ENCODE measurements around the gene TNFRSF6B.
"Not testable (repeated sequence)": the region's sequence is repeated elsewhere in the genome, so short reads cannot be mapped to it uniquely, and the experiment has no call there.

The TNFRSF6B gene

DNA sequence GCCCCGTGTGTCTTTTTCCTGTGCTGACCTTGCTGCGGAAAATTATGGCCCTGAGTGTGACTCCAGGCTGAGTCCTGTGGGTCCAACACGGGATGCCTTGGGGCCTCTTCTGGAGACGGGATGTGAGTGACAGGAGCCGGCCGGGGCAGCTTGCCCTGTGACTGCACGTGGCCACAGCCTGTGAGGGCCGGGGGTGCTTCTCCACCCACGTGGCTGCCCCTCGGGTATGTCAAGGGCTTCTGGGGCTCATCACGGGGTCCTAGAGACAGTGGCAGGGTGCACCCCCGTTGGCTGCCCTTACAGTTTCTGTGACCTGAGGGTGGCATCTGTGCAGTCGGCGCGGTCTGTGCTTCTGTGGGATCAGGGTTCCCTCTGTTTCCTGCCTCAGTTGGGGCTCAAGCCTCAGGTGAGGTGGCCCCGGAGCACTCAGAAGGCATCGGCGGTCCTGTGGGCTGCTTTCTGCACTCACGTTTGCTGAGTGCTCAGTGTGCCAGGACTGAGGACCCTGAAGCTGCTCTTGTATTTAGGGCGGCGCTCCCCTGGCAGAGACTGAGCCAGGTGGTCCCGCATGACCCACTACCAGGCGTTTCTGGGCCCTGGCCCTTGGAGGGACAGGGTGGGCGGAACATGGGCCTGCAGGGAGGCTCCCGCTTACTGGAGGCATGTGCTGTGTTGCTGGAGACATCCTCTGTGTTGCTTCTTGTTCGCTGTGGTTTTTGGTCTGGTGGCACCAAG lies 33.0 kb upstream of the TNFRSF6B start:
- DNase-seq, result no peak

DNA sequence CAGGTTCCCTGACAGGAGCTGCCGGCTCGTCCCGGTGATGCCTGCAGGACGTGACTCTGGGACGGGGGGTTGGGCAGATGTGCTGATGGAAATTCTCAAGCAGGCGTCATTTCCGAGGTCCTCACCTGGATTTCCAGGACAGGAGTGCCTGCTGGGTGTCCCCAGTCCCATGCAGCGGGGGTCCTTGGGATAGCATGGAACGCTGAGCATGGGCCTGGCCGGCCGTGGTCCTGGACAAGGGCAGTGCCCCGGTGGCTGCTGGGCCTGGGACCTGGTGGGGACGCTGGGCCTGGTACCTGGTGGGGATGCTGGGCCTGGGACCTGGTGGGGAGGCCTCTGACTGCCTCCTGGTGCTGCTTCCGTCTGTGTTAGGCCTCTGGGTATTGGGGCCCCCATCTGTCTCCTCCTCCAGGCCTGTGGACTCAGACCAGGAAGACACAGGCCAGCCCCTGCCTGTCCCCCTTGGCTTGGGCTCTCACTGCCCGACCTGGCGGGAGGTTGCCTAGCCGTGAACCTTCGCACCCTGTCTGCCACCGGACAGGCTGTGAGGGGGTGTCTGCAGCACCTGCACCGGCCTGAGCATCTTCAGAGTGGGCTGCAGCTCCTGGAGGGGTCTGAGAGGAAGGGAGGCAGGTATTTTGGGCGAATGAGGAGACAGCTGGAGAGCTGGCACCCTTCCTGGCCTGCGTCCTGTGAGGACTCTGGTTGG lies 32.2 kb upstream of the TNFRSF6B start:
- no peak for DNase-seq

DNA sequence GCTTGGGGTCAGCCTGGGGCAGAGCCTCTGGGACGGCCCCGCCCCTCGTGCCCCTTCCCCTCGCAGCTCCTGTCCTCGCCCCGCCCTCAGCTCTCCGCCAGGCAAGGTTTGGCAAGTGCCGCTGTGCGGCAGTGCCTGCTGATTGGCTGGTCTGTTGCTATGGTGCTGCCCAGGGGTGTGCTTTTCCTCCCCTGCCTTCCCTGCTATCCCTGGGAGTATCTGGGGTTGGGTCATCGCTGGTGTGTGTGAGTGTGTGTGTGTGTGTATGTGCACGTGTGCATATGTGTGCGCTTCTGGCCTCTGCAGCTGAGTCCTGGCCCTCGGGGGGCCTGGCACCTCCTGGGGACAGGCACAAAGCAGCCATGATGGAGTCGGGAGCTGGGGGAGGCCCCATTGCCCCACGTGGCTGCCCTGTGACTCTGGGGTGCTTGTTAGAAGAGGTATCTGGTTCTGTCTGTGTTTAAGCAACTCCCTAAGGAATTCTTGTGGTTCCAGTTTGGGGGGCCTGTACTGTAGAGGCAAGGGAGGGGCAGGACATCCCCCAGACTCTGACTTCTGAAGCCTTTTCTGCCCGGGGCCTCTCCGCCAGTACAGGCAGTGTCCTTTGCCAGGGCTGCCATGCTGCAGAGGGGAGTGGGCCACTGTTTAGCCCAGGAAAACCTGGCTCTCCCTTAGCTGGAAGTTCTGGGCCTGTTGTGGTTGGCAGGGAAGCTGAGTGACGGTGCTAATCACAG lies 31.4 kb upstream of the TNFRSF6B start:
- no peak for DNase-seq

DNA sequence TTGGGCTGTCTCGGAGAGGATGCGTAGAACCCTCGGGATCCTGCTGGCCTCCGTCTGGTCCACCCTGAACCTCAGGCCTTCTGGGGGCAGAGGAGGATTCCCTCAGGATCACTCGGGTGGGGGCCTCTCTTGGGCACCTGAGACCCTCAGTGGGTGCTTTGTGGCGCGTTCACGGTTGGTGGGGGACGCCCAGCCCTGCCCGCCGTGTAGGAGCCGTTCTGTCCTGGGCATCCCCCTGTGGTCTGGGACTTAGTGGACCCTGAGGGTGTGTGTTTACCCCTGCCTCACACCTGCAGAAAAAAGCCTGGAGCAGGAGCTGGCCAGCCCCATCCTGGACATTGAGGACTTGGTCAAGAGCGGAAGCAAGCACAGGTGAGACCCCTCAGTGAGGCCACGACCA lies 30.7 kb upstream of the TNFRSF6B start:
- DNase-seq, result no peak

DNA sequence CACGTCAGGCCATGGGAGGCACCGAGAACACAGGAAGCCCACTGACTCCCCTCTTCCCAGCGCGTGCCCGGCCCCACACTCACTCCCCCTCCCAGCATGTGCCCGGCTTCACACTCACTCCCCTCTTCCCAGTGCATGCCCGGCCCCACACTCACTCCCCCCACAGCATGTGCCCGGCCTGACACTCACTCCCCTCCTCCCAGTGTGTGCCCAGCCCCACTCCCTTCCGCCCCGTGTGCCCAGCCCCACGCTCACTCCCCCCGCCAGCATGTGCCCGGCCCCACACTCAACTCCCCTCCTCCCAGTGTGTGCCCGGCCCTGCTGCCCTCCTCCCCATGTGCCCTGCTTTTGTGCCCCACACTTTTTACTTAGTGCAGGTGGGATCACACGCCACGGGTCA lies 28.6 kb upstream of the TNFRSF6B start:
- DNase-seq, result no peak

DNA sequence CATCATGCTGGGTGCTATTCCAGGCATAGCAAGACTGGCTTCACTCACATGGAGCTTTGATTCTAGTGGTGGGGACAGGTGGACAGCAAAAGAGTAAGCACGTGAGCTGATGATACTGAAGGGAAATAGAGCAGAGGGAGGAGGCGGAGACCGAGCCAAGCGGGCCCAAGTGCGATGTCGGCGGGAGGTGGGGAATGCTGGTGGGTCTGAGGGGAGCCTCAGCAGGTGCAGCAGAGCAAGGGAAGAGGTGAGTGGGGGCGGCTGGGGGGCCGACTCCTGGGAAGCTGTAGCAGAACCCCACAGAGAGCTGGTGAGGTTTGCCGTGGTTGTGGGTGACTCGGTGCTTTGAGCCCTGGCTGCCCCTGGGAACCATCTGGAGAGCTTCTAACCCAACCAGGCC lies 28.1 kb upstream of the TNFRSF6B start:
- DNase-seq, result no peak

DNA sequence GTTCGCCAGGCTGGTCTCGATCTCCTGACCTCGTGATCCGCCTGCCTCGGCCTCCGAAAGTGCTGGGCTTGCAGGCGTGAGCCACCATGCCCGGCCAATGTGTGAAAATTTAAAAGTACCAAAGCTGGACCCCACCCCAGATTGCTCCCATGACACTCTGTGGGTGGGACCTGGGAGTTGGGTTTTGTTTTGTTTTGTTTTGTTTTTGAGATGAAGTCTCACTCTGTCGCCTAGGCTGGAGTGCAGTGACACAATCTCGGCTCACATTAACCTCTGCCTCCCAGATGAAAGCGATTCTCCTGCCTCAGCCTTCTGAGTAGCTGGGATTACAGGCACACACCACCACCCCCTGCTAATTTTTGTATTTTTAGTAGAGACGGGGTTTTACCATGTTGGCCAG lies 24.8 kb upstream of the TNFRSF6B start:
- DNase-seq, result not testable (repeated sequence)

DNA sequence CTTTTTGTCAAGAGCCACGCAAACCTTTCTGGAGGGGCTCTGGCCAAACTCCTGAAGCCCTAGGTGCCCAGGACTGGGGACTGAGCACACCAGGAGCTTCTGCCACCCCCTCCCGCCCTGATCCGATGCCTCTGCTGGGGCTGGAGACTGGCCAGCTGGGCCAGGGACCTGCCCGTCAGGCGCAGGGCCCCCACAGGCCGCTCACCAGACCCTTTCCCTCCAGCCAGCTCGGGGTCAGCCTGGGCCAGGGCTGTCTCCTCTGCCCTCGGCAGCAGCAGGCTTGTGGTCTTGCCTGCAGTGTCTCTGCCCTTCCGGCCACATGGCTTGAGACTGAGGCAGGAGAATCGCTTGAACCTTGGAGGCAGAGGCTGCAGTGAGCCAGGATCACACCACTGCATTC lies 23.8 kb upstream of the TNFRSF6B start:
- DNase-seq, result no peak

DNA sequence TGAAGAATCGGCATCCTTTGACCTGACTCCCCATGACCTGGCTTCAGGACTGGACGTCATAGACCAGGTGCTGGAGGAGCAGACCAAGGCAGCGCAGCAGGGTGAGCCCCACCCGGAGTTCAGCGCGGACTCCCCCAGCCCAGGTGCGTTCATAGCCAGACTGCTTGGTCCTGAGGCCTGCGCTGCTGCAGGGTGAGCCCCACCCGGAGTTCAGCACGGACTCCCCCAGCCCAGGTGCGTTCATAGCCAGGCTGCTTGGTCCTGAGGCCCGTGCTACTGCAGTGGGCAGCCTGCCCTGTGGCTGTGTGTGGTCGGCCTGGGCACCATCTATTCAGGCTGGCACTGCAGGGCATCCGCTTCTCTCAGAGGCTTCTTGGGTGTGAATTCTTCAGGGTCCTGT lies 22.5 kb upstream of the TNFRSF6B start:
- no peak for DNase-seq

DNA sequence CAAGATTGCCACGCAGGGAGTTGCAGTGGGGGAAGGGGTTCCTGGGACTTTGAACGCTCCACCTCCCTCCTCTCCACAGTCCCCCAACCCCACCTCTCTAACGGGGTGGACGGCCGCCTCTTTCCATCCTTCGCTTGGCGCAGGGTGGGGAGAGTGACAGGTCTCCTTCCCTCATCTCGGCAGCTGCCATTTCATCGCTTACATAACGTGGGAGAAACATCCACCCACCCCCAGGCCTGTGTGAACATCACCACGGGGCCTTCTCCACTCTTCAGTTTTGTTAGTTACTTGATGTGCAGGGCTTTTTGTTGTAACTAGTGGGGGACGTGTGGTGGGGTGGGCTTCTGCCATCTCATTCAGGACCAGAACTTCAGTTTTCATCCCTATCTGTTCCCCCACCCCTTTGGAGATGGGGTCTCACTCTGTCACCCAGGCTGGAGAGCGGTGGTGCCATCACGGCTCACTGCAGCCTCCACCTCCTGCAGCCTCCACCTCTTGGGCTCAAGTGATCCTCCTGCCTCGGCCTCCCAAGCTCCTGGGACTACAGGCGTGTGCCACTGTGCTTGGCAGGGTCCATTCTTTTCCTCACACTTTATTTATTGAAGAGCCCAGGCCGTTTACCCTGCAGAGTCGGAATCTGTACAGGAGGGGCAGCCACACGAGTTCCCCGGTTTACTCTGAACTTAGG lies 20.6 kb upstream of the TNFRSF6B start:
- no peak for DNase-seq

DNA sequence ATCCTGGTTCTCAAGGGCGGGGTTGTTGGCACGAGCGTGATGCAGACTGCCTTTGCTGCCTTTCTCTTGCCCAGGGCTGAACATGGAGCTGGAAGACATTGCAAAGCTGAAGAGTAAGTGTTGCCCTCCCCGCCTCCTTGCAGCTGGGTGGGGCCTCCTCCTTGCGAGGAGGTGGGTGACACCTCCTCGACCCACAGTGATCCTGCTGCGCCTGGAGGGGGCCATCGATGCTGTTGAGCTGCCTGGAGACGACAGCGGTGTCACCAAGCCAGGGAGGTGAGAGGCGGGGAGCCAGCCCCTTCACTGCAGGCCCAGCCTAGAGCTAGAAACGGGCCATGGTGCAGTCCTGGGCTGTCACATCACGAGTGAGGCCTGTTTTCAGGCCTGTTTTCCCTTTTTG lies 18.4 kb upstream of the TNFRSF6B start:
- DNase-seq, result no peak

DNA sequence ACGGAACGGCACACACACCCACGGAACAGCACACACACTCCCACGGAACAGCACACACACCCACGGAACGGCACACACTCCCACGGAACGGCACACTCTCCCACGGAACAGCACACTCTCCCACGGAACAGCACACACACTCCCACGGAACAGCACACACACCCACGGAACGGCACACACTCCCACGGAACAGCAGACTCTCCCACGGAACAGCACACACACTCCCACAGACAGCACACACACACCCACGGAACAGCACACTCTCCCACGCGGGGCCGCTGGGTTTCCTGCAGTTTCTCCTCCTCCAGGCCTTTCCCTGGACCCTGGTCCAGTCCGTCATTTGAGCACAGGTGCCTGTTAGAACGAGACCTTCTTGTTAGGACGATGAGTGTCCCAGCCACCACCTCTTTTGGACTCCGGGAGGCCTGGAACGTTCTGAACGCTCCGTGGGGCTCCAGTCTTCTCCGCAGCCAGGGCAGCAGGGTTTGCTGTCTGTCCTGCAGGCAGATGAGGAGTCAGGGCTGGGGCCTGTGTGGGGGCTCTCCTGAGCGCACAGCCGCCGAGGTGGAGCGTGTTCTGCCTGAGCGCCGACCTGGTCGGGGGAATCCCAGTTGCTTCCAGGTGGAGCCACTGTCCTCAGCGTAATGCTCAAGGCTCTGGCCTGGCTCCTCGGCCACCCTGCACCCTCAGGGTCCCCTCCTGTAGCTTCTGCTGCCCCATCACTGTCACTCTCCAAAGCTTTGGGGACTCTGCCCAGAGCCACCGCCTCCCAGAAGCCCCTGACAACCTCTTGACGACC lies 17.6 kb upstream of the TNFRSF6B start:
- DNase-seq, result no peak

DNA sequence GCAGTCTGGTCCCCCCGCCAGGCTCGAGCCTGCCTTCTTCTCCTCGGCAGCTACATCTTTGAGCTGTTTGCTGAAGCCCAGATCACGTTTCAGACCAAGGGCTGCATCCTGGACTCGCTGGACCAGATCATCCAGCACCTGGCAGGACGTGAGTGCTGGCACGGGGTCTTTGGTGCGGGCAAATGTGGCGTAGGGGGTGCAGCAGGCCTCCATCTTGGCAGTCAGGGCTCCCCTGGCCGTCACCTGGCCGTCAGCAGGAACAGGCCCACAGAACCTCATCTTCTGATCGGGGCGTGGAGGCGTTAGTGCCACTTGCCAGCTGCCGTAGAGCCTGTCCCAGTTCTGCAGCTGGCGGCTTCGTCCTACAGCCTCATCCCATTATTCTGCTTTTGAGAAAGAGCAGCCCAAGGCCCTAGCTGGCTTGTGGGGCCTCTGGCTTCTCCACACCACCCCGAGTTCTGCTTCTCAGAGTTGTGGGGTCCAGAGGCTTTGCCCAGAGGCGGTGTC lies 16.6 kb upstream of the TNFRSF6B start:
- DNase-seq, result no peak

DNA sequence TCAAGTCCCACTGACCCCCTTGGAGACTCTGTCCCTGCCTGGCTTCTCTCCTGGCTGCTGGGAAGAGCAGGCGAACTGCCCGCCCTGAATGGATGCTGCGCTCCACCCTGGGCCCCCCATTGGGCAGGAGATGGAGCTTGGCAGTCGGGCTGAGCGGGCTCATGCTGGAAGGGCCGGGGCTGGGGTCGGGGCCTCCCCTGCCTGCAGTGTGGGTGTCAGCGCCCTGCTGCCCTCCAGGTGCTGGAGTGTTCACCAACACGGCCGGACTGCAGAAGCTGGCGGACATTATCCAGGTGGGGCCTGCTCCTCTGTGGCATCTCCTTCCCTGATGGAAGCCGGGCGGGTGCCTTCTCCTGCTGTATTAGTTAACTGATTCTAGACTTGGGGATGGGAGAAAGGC lies 16.0 kb upstream of the TNFRSF6B start:
- DNase-seq, result no peak

DNA sequence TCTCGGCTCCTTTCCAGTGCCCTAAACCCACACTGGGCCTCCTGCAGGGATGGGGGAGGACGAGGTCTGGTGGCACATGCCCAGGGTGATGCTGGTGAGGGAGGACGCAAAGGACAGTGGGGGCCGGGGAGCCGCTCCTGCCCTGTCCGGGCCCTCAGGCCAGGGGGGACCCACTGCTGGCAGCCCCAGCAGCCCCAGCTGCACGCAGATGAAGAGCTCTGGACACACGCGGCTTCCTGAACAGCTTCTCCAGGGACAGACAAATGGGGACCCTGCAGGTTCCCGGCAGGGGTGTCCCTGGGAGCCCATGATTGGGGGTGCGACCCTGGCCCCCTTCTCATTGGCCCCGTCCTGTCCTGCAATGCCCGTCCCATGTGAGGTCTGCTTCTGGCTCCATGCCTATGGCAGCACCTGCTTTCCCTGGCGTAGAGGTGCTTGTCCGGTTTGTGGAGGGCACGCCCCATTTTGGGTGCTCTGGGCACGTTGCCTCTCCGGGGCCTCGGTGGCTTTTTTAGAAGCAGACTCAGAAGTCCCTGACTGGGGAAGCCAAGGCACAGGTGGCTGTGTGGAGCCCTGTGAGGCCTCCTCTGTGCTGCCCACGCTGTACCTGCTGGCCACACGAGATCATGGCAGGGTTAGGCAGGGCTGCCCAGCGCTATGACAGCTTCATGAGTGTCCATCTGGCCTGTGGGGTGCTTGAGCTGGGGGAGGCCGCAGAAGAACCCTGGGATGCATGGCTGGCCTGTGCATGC lies 15.4 kb upstream of the TNFRSF6B start:
- no peak for DNase-seq

DNA sequence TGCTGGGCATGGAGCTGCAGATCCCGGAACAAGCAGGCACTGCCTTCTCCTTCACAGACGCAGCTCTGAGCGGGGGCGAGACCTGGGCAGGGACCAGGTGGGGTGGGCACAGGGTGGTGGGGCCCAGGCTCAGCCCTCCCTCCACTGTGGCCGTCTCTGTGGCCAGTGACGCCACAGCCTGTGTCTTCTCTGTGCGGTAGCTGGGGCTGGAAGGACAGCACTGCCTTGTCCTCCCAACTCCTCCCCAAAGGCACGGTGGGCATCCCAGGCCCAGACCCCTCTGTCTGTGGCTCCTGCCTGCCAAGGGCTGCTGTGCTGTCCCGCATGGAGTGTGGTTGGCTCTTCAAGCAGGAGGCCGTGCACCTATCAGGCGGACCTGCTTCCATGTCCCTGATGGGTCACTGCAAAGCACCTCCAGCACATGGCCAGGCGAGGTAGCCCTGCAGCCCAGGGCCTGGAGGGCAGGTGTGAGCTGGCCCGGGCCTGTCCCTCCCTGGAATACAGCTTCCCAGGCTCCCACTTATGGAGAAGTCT lies 14.8 kb upstream of the TNFRSF6B start:
- DNase-seq, result no peak

DNA sequence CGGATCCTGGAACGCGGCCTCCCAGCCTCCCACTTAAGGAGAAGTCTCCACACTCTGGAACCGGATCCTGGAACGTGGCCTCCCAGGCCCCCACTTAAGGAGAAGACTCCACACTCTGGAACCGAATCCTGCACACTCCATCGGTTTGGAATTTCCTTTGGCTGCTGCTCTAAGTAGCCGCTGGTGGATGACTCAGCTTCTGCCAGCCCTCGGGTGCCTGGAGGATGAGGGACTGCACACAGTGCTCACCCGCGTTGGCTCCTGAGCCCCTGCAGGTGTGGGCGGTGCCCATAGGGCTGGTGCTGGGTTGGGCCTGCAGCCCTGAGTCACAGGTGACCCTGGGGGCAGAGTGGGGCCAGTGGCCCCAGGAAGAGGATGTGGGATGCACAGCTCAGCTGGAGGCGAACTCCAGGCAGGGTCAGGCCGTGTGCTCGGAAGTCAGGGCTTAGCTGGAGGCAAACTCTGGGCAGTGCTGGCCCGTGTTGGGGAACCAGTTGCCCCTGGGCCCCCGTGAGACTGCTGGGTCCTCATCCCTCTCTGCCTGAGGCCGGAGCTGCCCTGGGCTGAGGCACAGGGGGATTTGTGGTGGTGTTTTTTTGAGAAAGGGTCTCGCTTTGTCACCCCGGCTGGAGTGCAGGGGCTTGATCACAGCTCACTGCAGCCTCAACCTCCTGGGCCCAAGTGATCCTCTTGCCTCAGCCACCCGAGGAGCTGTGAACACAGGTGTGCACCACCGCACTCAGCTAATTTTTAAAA lies 13.9 kb upstream of the TNFRSF6B start:
- DNase-seq, result no peak

DNA sequence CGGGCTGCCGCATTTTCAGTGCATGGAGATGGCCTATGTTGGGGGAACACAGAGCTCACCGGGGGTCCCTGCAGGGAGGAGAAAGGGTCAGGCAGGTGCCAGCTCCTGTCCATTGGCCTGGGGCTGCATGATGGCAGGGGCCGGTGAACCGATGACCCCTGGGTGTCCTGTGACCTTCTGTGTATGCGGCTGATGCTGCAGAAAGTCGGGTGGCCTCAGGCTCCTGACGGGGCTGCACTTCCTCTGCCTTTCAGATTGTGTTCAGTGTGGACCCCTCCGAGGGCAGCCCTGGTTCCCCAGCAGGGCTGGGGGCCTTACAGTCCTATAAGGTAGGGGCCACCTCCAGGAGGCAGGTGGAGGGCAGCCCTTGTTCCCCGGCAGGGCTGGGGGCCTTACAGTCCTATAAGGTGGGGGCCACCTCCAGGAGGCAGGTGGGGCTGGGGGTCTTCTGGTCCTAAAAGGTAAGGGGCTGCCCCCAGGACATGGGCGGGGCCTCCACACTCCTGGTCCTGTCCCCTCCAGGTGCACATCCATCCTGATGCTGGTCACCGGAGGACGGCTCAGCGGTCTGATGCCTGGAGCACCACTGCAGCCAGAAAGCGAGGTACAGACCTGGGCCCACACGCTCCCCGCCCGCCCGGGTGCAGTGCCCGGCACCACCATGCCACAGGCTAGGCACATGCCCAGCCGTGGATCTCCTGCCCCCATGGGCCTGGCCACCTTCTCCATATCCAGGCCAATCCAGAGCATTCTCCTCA lies 11.0 kb upstream of the TNFRSF6B start:
- DNase-seq, result no peak

DNA sequence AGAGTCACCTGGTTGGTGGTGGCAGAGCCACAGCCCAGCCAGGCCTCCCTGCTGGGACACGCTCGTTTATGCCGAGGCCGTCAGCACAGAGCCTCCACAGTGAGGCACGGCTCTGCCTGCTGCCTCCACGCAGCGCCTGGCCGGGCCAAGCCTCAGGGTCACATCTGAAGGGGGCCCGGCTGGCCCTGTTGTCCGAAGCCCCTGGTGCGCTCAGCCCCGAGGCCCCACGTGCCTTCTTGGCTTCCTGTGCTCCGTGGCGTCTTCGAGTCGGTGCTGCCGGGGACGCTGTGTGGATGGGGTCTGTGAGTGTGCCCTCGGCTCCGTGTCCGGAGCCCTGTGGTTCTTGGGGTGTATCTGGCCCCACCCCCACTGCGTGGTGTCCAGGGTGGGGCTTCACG lies 10.4 kb upstream of the TNFRSF6B start:
- DNase-seq, result no peak

Measured in activated CD4-positive, alpha-beta T cell treated with anti-CD3 and anti-CD28 coated beads for 4 hours (primary cell).